Body of pancreas (tissue), 4 donors: ENCODE results near the gene OSBP2.

ENCODE experiments used
- CTCF ChIP-seq, 7 experiments: fragments of 450-650 bp in 4 of 7; fragments of 200-600 bp in 3 of 7; sonication (generic) in 3 of 7; IDR thresholded peaks; one replicate each; pipeline ENCODE4 v1.5.1; 2016 to 2019; ENCODE audit warnings: antibody characterized with exemption in 7 of 7
- POLR2A ChIP-seq, 3 donors: fragments of 450-650 bp; IDR thresholded peaks; one replicate each; pipeline ENCODE4 v1.6.1; 2016; ENCODE audit warnings: antibody characterized with exemption in 3 of 3, mild to moderate bottlenecking in 2 of 3

- no peak for TF ChIP-seq CTCF (IDR thresholded peaks at IDR 0.05)
- no peak for TF ChIP-seq POLR2A (IDR thresholded peaks at IDR 0.05)
These were observed 39.1 kb upstream of the OSBP2 start for GRCh38 chr22:30655532-30655931.
